Endothelial cell of umbilical vein (primary cell): Measurements from ENCODE around the gene CIC. TPM values are rescaled to one million over a fixed set of nuclear protein-coding genes. Genes with fewer than 3 reads are reported as not detected.

Source experiments
- BruUV-seq: library from RNA; stranded (reverse); fragments of 400-500 nt; replicated peaks from 2 replicates; lab custom pipeline; 2021; lab: Mats Ljungman, UMichigan
- CTCF ChIA-PET: fragments of 300-600, 350-600 bp; sonication (Branson Sonifier 250); formaldehyde crosslinking; loops from one replicate; lab custom pipeline; 2021; ENCODE audit warnings: antibody characterized with exemption, inconsistent platforms; lab: Charles Lee
- POLR2A ChIA-PET: fragments of 300-600, 350-600 bp; sonication (Branson Sonifier 250); formaldehyde crosslinking; loops from one replicate; lab custom pipeline; 2021; ENCODE audit warnings: antibody characterized with exemption, inconsistent platforms; lab: Charles Lee
- DNase-seq: peaks from one replicate; pipeline ENCODE4 v3.0.0-alpha.2; 2011; ENCODE audit warnings: low read depth, low spot score
- FAIRE-seq: peaks from 2 replicates; lab custom pipeline; 2011; peaks lifted over from hg19 to GRCh38; lab: Jason Lieb, UNC
- H2AFZ ChIP-seq: 2 replicates; pipeline ENCODE4 v1.6.0; 2012; ENCODE audit warnings: low read depth, low read length, control low read depth, inconsistent platforms
- H3K27ac ChIP-seq: 2 replicates; pipeline ENCODE4 v1.5.1; 2011; ENCODE audit warnings: low read depth, mild to moderate bottlenecking, control low read depth, low read length, moderate library complexity; ENCODE audit not compliant: insufficient read depth
- H3K27me3 ChIP-seq, 2 experiments: 2 replicates each; pipeline versions ENCODE4 v1.6.0 to v1.6.1; 2011; ENCODE audit warnings: low read length in 2 of 2, mixed read lengths in 1 of 2; ENCODE audit not compliant: control insufficient read depth in 2 of 2, insufficient read depth in 2 of 2
- H3K36me3 ChIP-seq, 2 experiments: 2 replicates in 1 of 2; 3 replicates in 1 of 2; pipeline ENCODE4 v1.5.1; 2011; ENCODE audit warnings: low read length in 2 of 2, mild to moderate bottlenecking in 1 of 2, moderate library complexity in 1 of 2; ENCODE audit not compliant: control insufficient read depth in 2 of 2, insufficient read depth in 2 of 2; ENCODE audit errors: extremely low read depth in 1 of 2
- H3K4me1 ChIP-seq: 3 replicates; pipeline ENCODE4 v1.5.1; 2011; ENCODE audit warnings: mild to moderate bottlenecking, low read length; ENCODE audit not compliant: control insufficient read depth, insufficient read depth; ENCODE audit errors: extremely low read depth
- H3K4me2 ChIP-seq: 2 replicates; pipeline ENCODE4 v1.6.1; 2011; ENCODE audit warnings: low read length, control low read depth, mixed read lengths; ENCODE audit not compliant: insufficient read depth
- H3K4me3 ChIP-seq, 3 experiments: fragments of 200-600 bp in 1 of 3; sonication (generic), shearing (Covaris generic) in 1 of 3; replicated peaks in 1 of 3; 2 replicates each; pipeline ENCODE4 v1.5.1; 2011 to 2016; ENCODE audit warnings: control low read depth in 3 of 3, low read length in 3 of 3, mild to moderate bottlenecking in 2 of 3, inconsistent platforms in 1 of 3, low read depth in 1 of 3, moderate library complexity in 1 of 3; ENCODE audit not compliant: insufficient read depth in 1 of 3
- H3K79me2 ChIP-seq: 2 replicates; pipeline ENCODE4 v1.6.0; 2012; ENCODE audit warnings: low read length, inconsistent platforms; ENCODE audit not compliant: control insufficient read depth, insufficient read depth
- H3K9ac ChIP-seq: replicated peaks from 2 replicates; pipeline ENCODE3; 2011; ENCODE audit warnings: low read length, control low read depth; ENCODE audit not compliant: insufficient read depth; ENCODE audit errors: extremely low read depth
- H3K9me1 ChIP-seq: replicated peaks from 3 replicates; pipeline ENCODE4 v1.6.0; 2011; ENCODE audit warnings: mild to moderate bottlenecking, low read length; ENCODE audit not compliant: control insufficient read depth, insufficient read depth; ENCODE audit errors: extremely low read depth
- H3K9me3 ChIP-seq: replicated peaks from 2 replicates; pipeline ENCODE4 v1.5.1; 2012; ENCODE audit warnings: low read length, inconsistent platforms; ENCODE audit not compliant: control insufficient read depth, insufficient read depth
- H4K20me1 ChIP-seq: replicated peaks from 2 replicates; pipeline ENCODE3; 2011; ENCODE audit warnings: mild to moderate bottlenecking, low read length; ENCODE audit not compliant: control insufficient read depth, insufficient read depth; ENCODE audit errors: extremely low read depth
- EZH2 ChIP-seq: IDR thresholded peaks from 2 replicates; pipeline ENCODE4 v1.6.1; 2012; ENCODE audit warnings: borderline replicate concordance, low read depth, mild to moderate bottlenecking, moderate library complexity, low read length, inconsistent platforms; ENCODE audit not compliant: severe bottlenecking
- FOS ChIP-seq: IDR thresholded peaks from 2 replicates; pipeline ENCODE4 v1.6.1; 2011; ENCODE audit warnings: mild to moderate bottlenecking, low read length, moderate library complexity, borderline replicate concordance; ENCODE audit not compliant: insufficient read depth
- GATA2 ChIP-seq: IDR thresholded peaks from 2 replicates; pipeline ENCODE4 v1.7.0; 2011; ENCODE audit warnings: low read depth, mild to moderate bottlenecking, moderate library complexity, mixed read lengths, low read length; ENCODE audit not compliant: insufficient read length, insufficient read depth
- JUN ChIP-seq: IDR thresholded peaks from 2 replicates; pipeline ENCODE4 v1.6.1; 2011; ENCODE audit warnings: borderline replicate concordance, low read depth; ENCODE audit not compliant: insufficient read length, insufficient read depth
- MAX ChIP-seq: IDR thresholded peaks from 2 replicates; pipeline ENCODE4 v1.6.1; 2011; ENCODE audit not compliant: insufficient read depth, insufficient read length
- MYC ChIP-seq: IDR thresholded peaks from one replicate; pipeline ENCODE4 v1.6.1; 2011; ENCODE audit warnings: mild to moderate bottlenecking, low read depth, low read length
- POLR2A ChIP-seq: IDR thresholded peaks from 2 replicates; pipeline ENCODE4 v1.6.1; 2012; ENCODE audit warnings: low read depth, mild to moderate bottlenecking, control low read depth, low read length
- POLR2AphosphoS5 ChIP-seq: IDR thresholded peaks from 2 replicates; pipeline ENCODE4 v1.6.1; 2012; ENCODE audit warnings: low read depth, mild to moderate bottlenecking, control low read depth, low read length, moderate library complexity; ENCODE audit not compliant: insufficient read depth
- dilution Hi-C: fragments of 300-500 bp; cut with MboI; formaldehyde crosslinking; loops from one replicate; pipeline ENCODE4 v1.15.0; 2019; ENCODE audit warnings: low sequenced_read_pairs; ENCODE audit not compliant: extremely low pct_ligation_motif_present
- intact Hi-C: fragments of 100-400 bp; cut with micrococcal nuclease; formaldehyde crosslinking; loops from one replicate; pipeline ENCODE4 v1.10.0; 2022
- polyA plus RNA-seq, 4 experiments: library from polyadenylated mRNA; depleted of rRNA in 3 of 4; stranded (reverse) in 3 of 4; unstranded in 1 of 4; fragments of >200 nt; gene quantifications; 2 replicates each; pipeline versions ENCODE4 v1.2.1 to v1.2.3, GENCODE V29; 2011 to 2012; ENCODE audit warnings: missing spikeins in 1 of 4
- total RNA-seq: library from RNA; stranded (reverse); gene quantifications from 2 replicates; pipeline ENCODE4 v1.2.3, GENCODE V29; 2021
- TF ChIP-seq, protein P1 (sequence below), 2 donors: IDR thresholded peaks; 1 replicate in 1 of 2; 2 replicates in 1 of 2; pipeline ENCODE4 v1.5.1; 2011; ENCODE audit warnings: low read length in 2 of 2, mild to moderate bottlenecking in 2 of 2, moderate library complexity in 2 of 2, control low read depth in 1 of 2, inconsistent platforms in 1 of 2, low read depth in 1 of 2; ENCODE audit not compliant: insufficient read depth in 1 of 2; ENCODE audit errors: extremely low read depth in 1 of 2

Gene CIC
- total and polyA plus RNA-seq, 2 donors (not counting 3 experiments of a cell fraction or from before 2014, with no cell fraction given): 18.4 to 86.0 TPM

GRCh38 chr19:42271045-42271419, 2.0 kb downstream of the CIC start:
- peaks cover 42% of the 10 kb centered on the region for H3K79me2 ChIP-seq
- DNase-seq: no peak
- peak overlapping the region in 1 of 3 experiments; percentile 65 for H3K4me3 ChIP-seq
- H3K4me1 ChIP-seq: peaks cover 27% of the 10 kb centered on the region
- H3K9ac ChIP-seq: no peak overlapping the region
- CTCF ChIA-PET: interaction anchor here (1.0 to 3.6 kb wide), 6 partner anchors 9 to 28 kb away, joined by 3 to 24 read pairs (median 6); no protein-coding TSS in a partner anchor
- dilution Hi-C loops: no loop called here
- H3K36me3 ChIP-seq: peaks cover 12 to 28% of the 10 kb centered on the region in 2 experiments
- POLR2A ChIA-PET: interaction anchor here (0.6 to 1.2 kb wide), 3 partner anchors 8 to 28 kb away, joined by 3 to 7 read pairs (median 5); partner anchors contain the start of gene GSK3A
- H3K9me1 ChIP-seq: no peaks in the 10 kb centered on the region
- H3K27me3 ChIP-seq: no peaks in the 10 kb centered on the region
- no peak overlapping the region for H2AFZ ChIP-seq
- BruUV-seq: no TSS peak
- TF ChIP-seq, protein P1, sequence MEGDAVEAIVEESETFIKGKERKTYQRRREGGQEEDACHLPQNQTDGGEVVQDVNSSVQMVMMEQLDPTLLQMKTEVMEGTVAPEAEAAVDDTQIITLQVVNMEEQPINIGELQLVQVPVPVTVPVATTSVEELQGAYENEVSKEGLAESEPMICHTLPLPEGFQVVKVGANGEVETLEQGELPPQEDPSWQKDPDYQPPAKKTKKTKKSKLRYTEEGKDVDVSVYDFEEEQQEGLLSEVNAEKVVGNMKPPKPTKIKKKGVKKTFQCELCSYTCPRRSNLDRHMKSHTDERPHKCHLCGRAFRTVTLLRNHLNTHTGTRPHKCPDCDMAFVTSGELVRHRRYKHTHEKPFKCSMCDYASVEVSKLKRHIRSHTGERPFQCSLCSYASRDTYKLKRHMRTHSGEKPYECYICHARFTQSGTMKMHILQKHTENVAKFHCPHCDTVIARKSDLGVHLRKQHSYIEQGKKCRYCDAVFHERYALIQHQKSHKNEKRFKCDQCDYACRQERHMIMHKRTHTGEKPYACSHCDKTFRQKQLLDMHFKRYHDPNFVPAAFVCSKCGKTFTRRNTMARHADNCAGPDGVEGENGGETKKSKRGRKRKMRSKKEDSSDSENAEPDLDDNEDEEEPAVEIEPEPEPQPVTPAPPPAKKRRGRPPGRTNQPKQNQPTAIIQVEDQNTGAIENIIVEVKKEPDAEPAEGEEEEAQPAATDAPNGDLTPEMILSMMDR (IDR thresholded peaks at IDR 0.05; ENCODE audit: extremely low read depth in 1 of 2, insufficient read depth in 1 of 2, low read depth in 1 of 2, low read length in 2 of 2): no peak
- TF ChIP-seq MAX: no peak
- no peak for TF ChIP-seq POLR2A
- no peak for TF ChIP-seq JUN
- no peak for TF ChIP-seq POLR2AphosphoS5
- TF ChIP-seq MYC: no peak
- no peak for TF ChIP-seq EZH2
- TF ChIP-seq FOS: no peak
- TF ChIP-seq GATA2: no peak
- FAIRE-seq: peak; percentile 56
- H3K9me3 ChIP-seq: no peaks in the 10 kb centered on the region
- intact Hi-C loops: no loop called here
- H4K20me1 ChIP-seq: no peaks in the 10 kb centered on the region
- H3K27ac ChIP-seq: peak overlapping the region; percentile 11
- H3K4me2 ChIP-seq: peak overlapping the region; percentile 31
